ENCODE measurements around the gene ECI1.

GRCh38 chr16:2287916-2288547 is 36.6 kb upstream of the ECI1 start:
- TF ChIP-seq CTCF (IDR thresholded peaks at IDR 0.05) (no peak), POLR2A (IDR thresholded peaks at IDR 0.05) (no peak)
